ENCODE data around the gene SFPQ. TPM values are rescaled to one million over a fixed set of nuclear protein-coding genes. Genes with fewer than 3 reads are reported as not detected.
"Not testable (repeated sequence)": the region's sequence is repeated elsewhere in the genome, so short reads cannot be mapped to it uniquely, and the experiment has no call there.

SFPQ gene, protein sequence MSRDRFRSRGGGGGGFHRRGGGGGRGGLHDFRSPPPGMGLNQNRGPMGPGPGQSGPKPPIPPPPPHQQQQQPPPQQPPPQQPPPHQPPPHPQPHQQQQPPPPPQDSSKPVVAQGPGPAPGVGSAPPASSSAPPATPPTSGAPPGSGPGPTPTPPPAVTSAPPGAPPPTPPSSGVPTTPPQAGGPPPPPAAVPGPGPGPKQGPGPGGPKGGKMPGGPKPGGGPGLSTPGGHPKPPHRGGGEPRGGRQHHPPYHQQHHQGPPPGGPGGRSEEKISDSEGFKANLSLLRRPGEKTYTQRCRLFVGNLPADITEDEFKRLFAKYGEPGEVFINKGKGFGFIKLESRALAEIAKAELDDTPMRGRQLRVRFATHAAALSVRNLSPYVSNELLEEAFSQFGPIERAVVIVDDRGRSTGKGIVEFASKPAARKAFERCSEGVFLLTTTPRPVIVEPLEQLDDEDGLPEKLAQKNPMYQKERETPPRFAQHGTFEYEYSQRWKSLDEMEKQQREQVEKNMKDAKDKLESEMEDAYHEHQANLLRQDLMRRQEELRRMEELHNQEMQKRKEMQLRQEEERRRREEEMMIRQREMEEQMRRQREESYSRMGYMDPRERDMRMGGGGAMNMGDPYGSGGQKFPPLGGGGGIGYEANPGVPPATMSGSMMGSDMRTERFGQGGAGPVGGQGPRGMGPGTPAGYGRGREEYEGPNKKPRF
- 100 to 1,000 TPM; 349 to 360 TPM for total RNA-seq
- 168 TPM for polyA plus RNA-seq

GRCh38 chr1:35192853-35193664 lies at the start of gene SFPQ:
SFPQ (minus strand) TSS chr1:35193145; CDS start chr1:35193049, 96 bp downstream.
- Histone ChIP-seq H3K4me3 (ENCODE audit: low read length) (peak within 1 kb of the TSS; percentile 86), H3K27me3 (ENCODE audit: insufficient read depth, low read length, poor library complexity, severe bottlenecking) (no peaks in the 10 kb centered on the region), H3K9me3 (ENCODE audit: low read length) (no peaks in the 10 kb centered on the region), H3K36me3 (ENCODE audit: insufficient read depth, low read length) (peaks cover 35% of the 10 kb centered on the region), H3K4me1 (ENCODE audit: insufficient read depth, low read length) (peaks cover 35% of the 10 kb centered on the region), H3K27ac (ENCODE audit: low read depth, low read length) (peak within 1 kb of the TSS; percentile 96)
- Mint-ChIP-seq H3K27me3 (peaks cover 0 to 5% of the 10 kb centered on the region in 2 donors), H3K36me3 (peaks cover 25 to 42% (median 35%) of the 10 kb centered on the region in 3 donors), H3K4me1 (peaks cover 41 to 55% (median 45%) of the 10 kb centered on the region in 3 donors), H3K27ac (peak within 1 kb of the TSS; percentile 96 to 100 (median 99)), H3K9me3 (no peaks in the 10 kb centered on the region), H3K4me3 (peak within 1 kb of the TSS; percentile 89 to 100 (median 97))
- peak; percentile 90 to 98 (median 97) for DNase-seq
- POLR2A ChIA-PET, result interaction anchor here (0.5 to 1.5 kb wide), 9 partner anchors 8 to 1060 kb away, joined by 3 to 6 read pairs (median 4); partner anchors contain the start of genes AGO3, CLSPN and ZMYM1
- CTCF ChIA-PET, result interaction anchor here (1.0 kb wide), 1 partner anchor 9 kb away, joined by 3 read pairs; no protein-coding TSS in a partner anchor

- DNase-seq; H3K4me3 Mint-ChIP-seq; H3K9me3 Mint-ChIP-seq; H3K36me3 ChIP-seq (ENCODE audit: insufficient read depth, low read length); CTCF ChIA-PET; H3K4me1 ChIP-seq (ENCODE audit: insufficient read depth, low read length); H3K4me1 Mint-ChIP-seq; H3K9me3 ChIP-seq (ENCODE audit: low read length); H3K27me3 ChIP-seq (ENCODE audit: insufficient read depth, low read length, poor library complexity, severe bottlenecking); POLR2A ChIA-PET; H3K27ac Mint-ChIP-seq; H3K36me3 Mint-ChIP-seq; H3K4me3 ChIP-seq (ENCODE audit: low read length); H3K27ac ChIP-seq (ENCODE audit: low read depth, low read length): not testable (repeated sequence)
- peaks cover 2 to 14% of the 10 kb centered on the region in 2 donors for H3K27me3 Mint-ChIP-seq
These were observed 43.8 kb upstream of the SFPQ start for GRCh38 chr1:35236772-35237171.

DNA sequence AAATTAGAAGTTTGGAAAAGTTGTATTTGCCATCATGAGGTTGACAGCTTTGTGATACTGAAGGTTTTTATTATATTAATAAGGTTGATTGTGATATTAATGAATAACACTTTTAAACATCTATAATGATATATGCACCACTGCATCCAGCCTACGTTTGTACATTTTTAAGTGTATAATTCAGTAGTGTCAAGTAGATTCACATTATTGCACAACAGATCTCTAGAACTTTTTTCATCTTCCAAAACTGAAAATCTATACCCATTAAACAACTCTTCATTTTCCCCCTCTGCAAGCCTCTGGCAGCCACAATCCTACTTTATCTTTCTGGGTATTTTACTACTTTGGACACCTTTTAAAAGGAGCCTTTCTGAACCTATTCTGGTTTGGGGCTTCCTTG lies 38.3 kb upstream of the SFPQ start:
- Histone ChIP-seq H3K36me3 (ENCODE audit: insufficient read depth, low read length) (no peaks in the 10 kb centered on the region), H3K27ac (ENCODE audit: low read depth, low read length) (no peak overlapping the region), H3K4me1 (ENCODE audit: insufficient read depth, low read length) (no peaks in the 10 kb centered on the region), H3K4me3 (ENCODE audit: low read length) (no peak overlapping the region), H3K27me3 (ENCODE audit: insufficient read depth, low read length, poor library complexity, severe bottlenecking) (no peaks in the 10 kb centered on the region), H3K9me3 (ENCODE audit: low read length) (no peaks in the 10 kb centered on the region)
- Mint-ChIP-seq H3K9me3 (peaks cover 0 to 2% (median 0%) of the 10 kb centered on the region in 5 donors), H3K36me3 (peaks cover 0 to 5% (median 0%) of the 10 kb centered on the region in 3 donors), H3K4me3 (no peak overlapping the region), H3K27me3 (peaks cover 6 to 14% of the 10 kb centered on the region in 2 donors), H3K27ac (no peak overlapping the region), H3K4me1 (peaks cover 0 to 7% (median 0%) of the 10 kb centered on the region in 3 donors)
- ChIA-PET POLR2A (no interaction called here), CTCF (no interaction called here)
- DNase-seq, result no peak

DNA sequence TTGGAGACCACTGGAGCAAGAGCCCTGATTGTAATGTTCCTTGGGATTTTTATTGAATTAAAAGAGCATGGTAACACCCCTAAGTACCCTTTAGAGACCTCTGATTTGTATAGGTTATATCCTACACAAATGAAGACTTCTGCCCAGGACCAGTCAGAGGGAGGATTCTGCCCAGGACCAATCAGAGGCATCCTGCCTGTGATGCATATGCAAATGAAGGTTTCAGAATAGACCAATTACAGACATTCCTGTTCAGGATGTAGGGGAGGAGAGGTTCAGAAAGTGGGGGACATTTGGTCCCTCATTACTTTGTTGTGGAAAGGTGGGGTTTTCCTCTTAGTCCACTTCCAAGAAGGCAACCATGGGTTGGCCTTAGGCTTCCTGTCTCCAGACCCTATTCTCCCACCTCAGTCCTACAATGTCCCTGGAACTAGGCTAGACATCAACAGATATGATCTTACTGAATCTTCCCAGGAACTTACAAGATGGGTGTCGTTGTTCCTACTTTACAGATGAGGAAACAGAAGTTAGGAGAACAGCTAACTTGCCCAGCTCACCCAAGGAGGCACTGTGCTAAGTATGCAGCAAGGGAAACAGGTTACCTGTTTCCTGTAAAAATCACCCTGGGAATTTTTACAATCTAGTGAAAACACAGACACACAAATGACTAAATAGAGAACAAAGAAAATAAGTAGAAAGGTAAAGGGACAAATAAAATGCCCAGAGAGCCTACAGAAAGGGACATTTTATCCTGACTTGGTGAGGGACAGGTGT lies 36.8 kb upstream of the SFPQ start:
- H3K27me3 Mint-ChIP-seq, result peaks cover 5 to 8% of the 10 kb centered on the region in 2 donors
- no peak for DNase-seq
- no peak overlapping the region for H3K4me3 Mint-ChIP-seq

GRCh38 chr1:35226546-35226945 lies 33.6 kb upstream of the SFPQ start:
- Mint-ChIP-seq H3K4me1 (peaks cover 0 to 7% (median 0%) of the 10 kb centered on the region in 3 donors), H3K4me3 (no peak overlapping the region), H3K36me3 (peaks cover 0 to 5% (median 0%) of the 10 kb centered on the region in 3 donors), H3K27me3 (peaks cover 5 to 8% of the 10 kb centered on the region in 2 donors), H3K9me3 (no peaks in the 10 kb centered on the region), H3K27ac (no peak overlapping the region)
- H3K27ac ChIP-seq (ENCODE audit: low read depth, low read length), result no peak overlapping the region
- no peaks in the 10 kb centered on the region for H3K9me3 ChIP-seq (ENCODE audit: low read length)
- DNase-seq, result no peak
- CTCF ChIA-PET, result interaction anchor here (0.8 kb wide), 1 partner anchor 11 kb away, joined by 3 read pairs; no protein-coding TSS in a partner anchor
- no peaks in the 10 kb centered on the region for H3K27me3 ChIP-seq (ENCODE audit: insufficient read depth, low read length, poor library complexity, severe bottlenecking)
- no peak overlapping the region for H3K4me3 ChIP-seq (ENCODE audit: low read length)
- no peaks in the 10 kb centered on the region for H3K4me1 ChIP-seq (ENCODE audit: insufficient read depth, low read length)
- POLR2A ChIA-PET, result no interaction called here
- no peaks in the 10 kb centered on the region for H3K36me3 ChIP-seq (ENCODE audit: insufficient read depth, low read length)

More for the DNA sequence above, 36.8 kb upstream of the SFPQ start:
- ChIA-PET POLR2A (no interaction called here), CTCF (no interaction called here)
- no peaks in the 10 kb centered on the region for H3K4me1 ChIP-seq (ENCODE audit: insufficient read depth, low read length)
- H3K27me3 ChIP-seq (ENCODE audit: insufficient read depth, low read length, poor library complexity, severe bottlenecking), result no peaks in the 10 kb centered on the region
- H3K9me3 ChIP-seq (ENCODE audit: low read length), result no peaks in the 10 kb centered on the region
- no peaks in the 10 kb centered on the region for H3K36me3 ChIP-seq (ENCODE audit: insufficient read depth, low read length)
- H3K4me3 ChIP-seq (ENCODE audit: low read length), result no peak overlapping the region
- Mint-ChIP-seq H3K27ac (no peak overlapping the region), H3K4me1 (peaks cover 0 to 7% (median 0%) of the 10 kb centered on the region in 3 donors), H3K9me3 (peaks cover 0 to 2% (median 0%) of the 10 kb centered on the region in 5 donors), H3K36me3 (peaks cover 0 to 5% (median 0%) of the 10 kb centered on the region in 3 donors)
- no peak overlapping the region for H3K27ac ChIP-seq (ENCODE audit: low read depth, low read length)

DNA sequence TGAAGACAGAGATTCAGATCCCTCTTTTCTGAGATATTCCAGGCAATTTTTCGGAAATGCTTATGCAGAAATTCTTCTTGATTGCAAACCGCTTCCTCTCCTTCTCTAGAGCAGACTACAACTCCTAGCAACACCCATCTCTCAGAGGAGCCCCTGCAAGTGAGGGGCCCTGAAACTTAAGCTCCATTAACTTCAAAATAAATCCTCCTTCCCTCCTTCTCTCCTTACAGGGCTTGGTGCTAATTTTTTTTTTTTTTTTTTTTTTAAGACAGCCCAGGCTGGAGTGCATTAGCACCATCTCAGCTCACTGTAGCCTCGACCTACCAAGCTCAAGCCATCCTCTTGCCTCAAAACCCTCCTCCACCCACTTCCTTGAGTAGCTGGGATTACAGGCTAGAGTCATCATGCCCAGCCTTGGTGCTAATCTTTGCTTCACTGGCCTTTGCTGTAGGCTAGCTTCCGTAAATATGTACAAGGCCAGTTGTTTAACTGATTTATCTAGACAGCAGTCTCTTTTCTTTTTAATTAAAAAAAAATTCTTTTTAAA lies 30.2 kb upstream of the SFPQ start:
- H3K4me3 ChIP-seq (ENCODE audit: low read length), result no peak overlapping the region
- peaks cover 0 to 5% (median 0%) of the 10 kb centered on the region in 3 donors for H3K36me3 Mint-ChIP-seq
- H3K27ac ChIP-seq (ENCODE audit: low read depth, low read length), result no peak overlapping the region
- peaks cover 0 to 5% of the 10 kb centered on the region in 2 donors for H3K27me3 Mint-ChIP-seq
- H3K9me3 Mint-ChIP-seq, result no peaks in the 10 kb centered on the region
- H3K9me3 ChIP-seq (ENCODE audit: low read length), result no peaks in the 10 kb centered on the region
- H3K4me3 Mint-ChIP-seq, result no peak overlapping the region
- POLR2A ChIA-PET, result interaction anchor here (0.7 kb wide), 1 partner anchor 325 kb away, joined by 8 read pairs; no protein-coding TSS in a partner anchor
- CTCF ChIA-PET, result no interaction called here
- no peak overlapping the region for H3K27ac Mint-ChIP-seq
- H3K36me3 ChIP-seq (ENCODE audit: insufficient read depth, low read length), result no peaks in the 10 kb centered on the region
- no peak for DNase-seq
- H3K4me1 ChIP-seq (ENCODE audit: insufficient read depth, low read length), result no peaks in the 10 kb centered on the region
- no peaks in the 10 kb centered on the region for H3K4me1 Mint-ChIP-seq
- no peaks in the 10 kb centered on the region for H3K27me3 ChIP-seq (ENCODE audit: insufficient read depth, low read length, poor library complexity, severe bottlenecking)
